22Rv1 (cell line): ENCODE results near the gene TMEM117.

Experiments used
- ZFX ChIP-seq: fragments of 450-650 bp; IDR thresholded peaks from 2 replicates; pipeline ENCODE4 v1.6.1; 2017; ENCODE audit warnings: antibody characterized with exemption, borderline replicate concordance
- TF ChIP-seq, protein P1 (sequence below): fragments of 450-650 bp; IDR thresholded peaks from 2 replicates; pipeline ENCODE4 v1.5.1; 2017; ENCODE audit warnings: mild to moderate bottlenecking

DNA sequence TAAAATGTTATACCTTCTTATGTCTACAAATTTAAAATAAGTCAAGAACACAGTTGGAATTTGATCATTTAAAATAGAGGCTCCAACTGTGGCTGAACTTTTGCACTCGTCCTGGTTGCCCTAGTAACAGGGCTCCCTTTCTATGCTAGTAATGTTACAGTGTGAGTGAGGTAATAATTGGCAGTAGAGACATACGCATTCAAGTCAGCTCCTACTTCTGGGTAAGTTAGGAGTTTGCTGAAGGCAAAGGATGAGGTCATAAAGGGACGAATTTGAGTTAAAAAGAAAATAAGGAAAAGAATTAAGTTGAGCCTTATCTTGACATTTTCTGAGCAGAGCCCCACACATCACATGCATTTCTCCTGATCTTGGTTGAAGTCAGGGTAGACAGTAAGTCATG lies 129.1 kb downstream of the TMEM117 start:
- TF ChIP-seq, protein P1, sequence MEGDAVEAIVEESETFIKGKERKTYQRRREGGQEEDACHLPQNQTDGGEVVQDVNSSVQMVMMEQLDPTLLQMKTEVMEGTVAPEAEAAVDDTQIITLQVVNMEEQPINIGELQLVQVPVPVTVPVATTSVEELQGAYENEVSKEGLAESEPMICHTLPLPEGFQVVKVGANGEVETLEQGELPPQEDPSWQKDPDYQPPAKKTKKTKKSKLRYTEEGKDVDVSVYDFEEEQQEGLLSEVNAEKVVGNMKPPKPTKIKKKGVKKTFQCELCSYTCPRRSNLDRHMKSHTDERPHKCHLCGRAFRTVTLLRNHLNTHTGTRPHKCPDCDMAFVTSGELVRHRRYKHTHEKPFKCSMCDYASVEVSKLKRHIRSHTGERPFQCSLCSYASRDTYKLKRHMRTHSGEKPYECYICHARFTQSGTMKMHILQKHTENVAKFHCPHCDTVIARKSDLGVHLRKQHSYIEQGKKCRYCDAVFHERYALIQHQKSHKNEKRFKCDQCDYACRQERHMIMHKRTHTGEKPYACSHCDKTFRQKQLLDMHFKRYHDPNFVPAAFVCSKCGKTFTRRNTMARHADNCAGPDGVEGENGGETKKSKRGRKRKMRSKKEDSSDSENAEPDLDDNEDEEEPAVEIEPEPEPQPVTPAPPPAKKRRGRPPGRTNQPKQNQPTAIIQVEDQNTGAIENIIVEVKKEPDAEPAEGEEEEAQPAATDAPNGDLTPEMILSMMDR = no peak
- TF ChIP-seq ZFX = no peak
